ENCODE data around the gene MRTFA.

- TF ChIP-seq TAF1 (IDR thresholded peaks at IDR 0.05; ENCODE audit: low read depth, low read length) (no peak), POLR2AphosphoS5 (IDR thresholded peaks at IDR 0.05; ENCODE audit: low read depth, low read length) (peak; percentile 55; the same call in 1 of the 2 replicates), SPI1 (IDR thresholded peaks at IDR 0.05; ENCODE audit: low read depth, low read length) (peak; percentile 95), POLR2A (IDR thresholded peaks at IDR 0.05; ENCODE audit: low read depth, low read length) (peak; percentile 56; the same call in 1 of the 2 replicates), POU2F2 (IDR thresholded peaks at IDR 0.05; ENCODE audit: low read depth, low read length) (no peak), PAX5 (IDR thresholded peaks at IDR 0.05; ENCODE audit: insufficient read depth, low read length, severe bottlenecking) (no peak)
These were observed 173.4 kb downstream of the MRTFA start for GRCh38 chr22:40463017-40463631.
